Measurements from ENCODE around the gene PLPPR1.

The PLPPR1 gene

GRCh38 chr9:101128623-101129022 is 100.1 kb downstream of the PLPPR1 start:
- DNase-seq = no peak

- no peak for DNase-seq
Measured at GRCh38 chr9:101130054-101130453, 101.5 kb downstream of the PLPPR1 start.

- DNase-seq = no peak
Measured at GRCh38 chr9:101131326-101131725, 102.8 kb downstream of the PLPPR1 start.

GRCh38 chr9:101132801-101133200 is 104.3 kb downstream of the PLPPR1 start:
- no peak for DNase-seq

GRCh38 chr9:101138509-101138908 is 110.0 kb downstream of the PLPPR1 start:
- DNase-seq = no peak

- DNase-seq = no peak
Measured at GRCh38 chr9:101139082-101139481, 110.6 kb downstream of the PLPPR1 start.

GRCh38 chr9:101140764-101141163 is 112.2 kb downstream of the PLPPR1 start:
- no peak for DNase-seq

GRCh38 chr9:101146508-101146907 is 118.0 kb downstream of the PLPPR1 start:
- DNase-seq = no peak

GRCh38 chr9:101148344-101148743 is 119.8 kb downstream of the PLPPR1 start:
- no peak for DNase-seq

GRCh38 chr9:101158361-101158760 is 129.8 kb downstream of the PLPPR1 start:
- no peak for DNase-seq

GRCh38 chr9:101162231-101162630 is 133.7 kb downstream of the PLPPR1 start:
- no peak for DNase-seq

- no peak for DNase-seq
Measured at GRCh38 chr9:101165131-101165530, 136.6 kb downstream of the PLPPR1 start.

GRCh38 chr9:101167490-101168134 is 139.1 kb downstream of the PLPPR1 start:
- no peak for DNase-seq

GRCh38 chr9:101172616-101173015 is 144.1 kb downstream of the PLPPR1 start:
- DNase-seq = no peak

GRCh38 chr9:101173907-101174306 is 145.4 kb downstream of the PLPPR1 start:
- no peak for DNase-seq

GRCh38 chr9:101176384-101176783 is 147.9 kb downstream of the PLPPR1 start:
- DNase-seq = no peak

- no peak for DNase-seq
Measured at GRCh38 chr9:101184813-101185278, 156.3 kb downstream of the PLPPR1 start.

- DNase-seq = no peak
Measured at GRCh38 chr9:101191723-101192122, 163.2 kb downstream of the PLPPR1 start.

- DNase-seq = no peak
Measured at GRCh38 chr9:101197026-101197425, 168.5 kb downstream of the PLPPR1 start.

GRCh38 chr9:101200852-101201251 is 172.3 kb downstream of the PLPPR1 start:
- DNase-seq = no peak

- no peak for DNase-seq
Measured at GRCh38 chr9:101201630-101202029, 173.1 kb downstream of the PLPPR1 start.

GRCh38 chr9:101209670-101210069 is 181.1 kb downstream of the PLPPR1 start:
- DNase-seq = no peak

GRCh38 chr9:101212661-101213060 is 184.1 kb downstream of the PLPPR1 start:
- DNase-seq = no peak

- no peak for DNase-seq
Measured at GRCh38 chr9:101219030-101219429, 190.5 kb downstream of the PLPPR1 start.

- no peak for DNase-seq
Measured at GRCh38 chr9:101220341-101220740, 191.8 kb downstream of the PLPPR1 start.
